GM21619 (cell line): Measurements from ENCODE around the gene SH3GL1.

ENCODE experiments used
- ATAC-seq: cut with Tn5 transposase; IDR thresholded peaks from one replicate; pipeline ENCODE4 v1.9.1; 2021; ENCODE audit not compliant: unreplicated experiment

The SH3GL1 gene

GRCh38 chr19:4432918-4433506 is 32.7 kb upstream of the SH3GL1 start:
- no peak for ATAC-seq

DNA sequence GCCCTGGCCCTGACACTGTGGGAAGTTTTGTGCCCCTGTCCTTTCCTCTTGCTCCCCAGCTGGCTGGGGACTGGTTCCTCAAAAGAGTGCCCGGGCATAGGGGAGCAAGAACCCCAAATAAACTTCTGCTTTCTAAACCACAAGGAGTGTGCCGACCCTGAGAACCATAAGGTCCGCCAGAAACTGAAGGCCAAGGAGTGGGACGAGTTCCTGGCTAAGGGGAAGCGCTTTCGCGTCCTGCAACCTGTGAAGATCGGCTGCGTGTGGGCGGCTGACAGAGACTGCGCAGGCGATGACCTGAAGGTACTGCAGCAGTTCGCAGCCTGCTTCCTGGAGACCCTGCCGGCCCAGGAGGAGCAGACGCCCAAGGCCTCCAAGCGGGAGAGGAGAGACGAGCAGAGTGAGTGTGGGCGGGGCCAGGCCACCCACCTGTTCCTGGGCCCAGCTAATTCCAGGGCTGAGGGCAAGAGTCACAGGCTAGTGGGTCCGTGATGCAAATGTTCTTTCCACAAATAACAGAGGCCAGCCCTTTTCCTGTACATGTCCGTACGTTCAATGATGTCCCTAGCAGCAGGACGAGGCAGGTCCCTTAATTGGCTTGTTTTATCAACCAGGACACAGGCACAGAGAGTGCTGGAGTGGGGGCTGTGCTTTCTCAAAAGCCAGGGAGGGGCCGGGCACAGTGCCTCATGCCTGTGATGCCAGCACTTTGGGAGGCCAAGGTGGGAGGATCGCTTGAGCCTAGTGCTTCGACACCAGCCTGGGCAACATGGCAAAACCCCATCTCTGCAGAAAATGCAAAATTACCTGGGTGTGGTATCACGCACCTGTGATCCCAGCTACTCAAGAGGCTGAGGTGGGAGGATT is 31.7 kb upstream of the SH3GL1 start:
- ATAC-seq = no peak

DNA sequence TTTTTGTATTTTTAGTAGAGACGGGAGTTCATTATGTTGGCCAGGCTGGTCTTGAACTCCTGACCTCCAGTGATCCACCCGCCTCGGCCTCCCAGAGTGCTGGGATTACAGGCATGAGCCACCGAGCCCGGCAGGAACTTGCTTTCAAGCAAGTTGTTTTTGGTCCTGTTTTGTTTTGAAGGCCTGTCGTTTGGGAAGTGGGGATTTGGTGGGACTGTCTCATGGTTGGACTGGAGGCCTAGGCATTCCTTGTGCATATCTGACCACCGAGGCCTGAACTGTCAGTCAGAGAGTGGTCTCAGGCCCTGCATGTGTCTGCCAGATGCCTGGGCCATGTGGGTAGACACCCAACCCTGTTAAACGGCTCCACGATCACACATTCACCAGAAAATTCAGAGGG is 30.9 kb upstream of the SH3GL1 start:
- no peak for ATAC-seq

- ATAC-seq = no peak
These were observed 30.4 kb upstream of the SH3GL1 start for GRCh38 chr19:4430760-4431159.

DNA sequence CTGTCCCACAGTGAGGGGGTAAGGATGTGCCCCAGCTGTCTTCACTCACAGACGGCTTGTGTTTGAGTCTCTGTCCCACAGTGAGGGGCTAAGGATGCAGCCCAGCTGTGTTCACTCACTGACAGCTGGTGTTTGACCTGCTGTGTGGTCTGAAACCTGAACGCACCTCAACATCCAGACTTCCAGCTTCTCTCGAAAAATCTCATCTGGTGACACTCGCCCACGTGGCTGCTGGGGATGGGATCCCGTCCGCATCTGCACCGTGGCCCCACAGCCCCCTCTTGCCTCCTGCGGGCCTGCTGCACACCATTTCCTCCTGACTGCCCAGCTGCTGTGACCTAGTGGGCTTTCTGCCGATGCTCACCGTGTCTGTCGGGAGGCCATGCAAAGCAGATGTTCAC is 29.4 kb upstream of the SH3GL1 start:
- no peak for ATAC-seq

GRCh38 chr19:4429256-4429655 is 28.9 kb upstream of the SH3GL1 start:
- ATAC-seq = no peak

GRCh38 chr19:4428326-4428975 is 28.1 kb upstream of the SH3GL1 start:
- no peak for ATAC-seq

- no peak for ATAC-seq
These were observed 25.2 kb upstream of the SH3GL1 start for GRCh38 chr19:4425537-4425936.

DNA sequence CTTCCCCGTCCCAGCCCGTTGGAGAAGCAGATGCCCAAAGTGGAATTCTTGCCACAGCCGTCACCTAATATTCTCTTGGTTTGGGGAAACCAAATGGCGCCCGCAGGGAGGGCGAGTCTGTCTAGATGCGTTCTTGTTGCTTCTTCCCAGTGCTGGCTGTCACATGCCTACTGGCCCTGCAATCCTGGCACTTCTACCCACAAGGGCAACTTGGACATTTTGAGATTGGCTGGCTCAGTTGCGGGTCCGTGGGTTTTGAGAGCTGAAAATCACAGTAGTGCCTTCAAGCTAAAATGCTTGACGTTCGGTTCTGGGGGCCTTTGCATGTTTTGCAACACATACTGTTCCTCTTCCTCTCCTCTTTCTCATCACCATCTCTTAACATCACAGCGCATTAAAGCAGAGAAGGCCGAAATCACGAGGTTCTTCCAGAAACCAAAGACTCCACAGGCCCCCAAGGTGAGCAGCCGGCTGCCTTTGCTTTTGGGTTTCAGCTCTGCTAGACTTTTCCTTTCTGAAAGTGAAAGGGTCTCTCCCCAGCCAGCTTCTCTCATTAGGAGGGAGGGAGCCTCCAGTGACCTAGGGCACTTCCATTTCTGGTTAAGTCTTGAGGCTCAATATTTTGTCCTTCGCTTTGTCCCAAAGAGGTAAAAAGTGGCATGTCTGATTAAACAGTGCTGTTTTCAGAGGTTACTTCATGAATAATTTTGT is 23.2 kb upstream of the SH3GL1 start:
- ATAC-seq = no peak

- no peak for ATAC-seq
These were observed 15.9 kb upstream of the SH3GL1 start for GRCh38 chr19:4416268-4416667.

GRCh38 chr19:4415352-4415751 is 15.0 kb upstream of the SH3GL1 start:
- ATAC-seq = no peak

GRCh38 chr19:4414800-4415321 is 14.5 kb upstream of the SH3GL1 start:
- no peak for ATAC-seq

DNA sequence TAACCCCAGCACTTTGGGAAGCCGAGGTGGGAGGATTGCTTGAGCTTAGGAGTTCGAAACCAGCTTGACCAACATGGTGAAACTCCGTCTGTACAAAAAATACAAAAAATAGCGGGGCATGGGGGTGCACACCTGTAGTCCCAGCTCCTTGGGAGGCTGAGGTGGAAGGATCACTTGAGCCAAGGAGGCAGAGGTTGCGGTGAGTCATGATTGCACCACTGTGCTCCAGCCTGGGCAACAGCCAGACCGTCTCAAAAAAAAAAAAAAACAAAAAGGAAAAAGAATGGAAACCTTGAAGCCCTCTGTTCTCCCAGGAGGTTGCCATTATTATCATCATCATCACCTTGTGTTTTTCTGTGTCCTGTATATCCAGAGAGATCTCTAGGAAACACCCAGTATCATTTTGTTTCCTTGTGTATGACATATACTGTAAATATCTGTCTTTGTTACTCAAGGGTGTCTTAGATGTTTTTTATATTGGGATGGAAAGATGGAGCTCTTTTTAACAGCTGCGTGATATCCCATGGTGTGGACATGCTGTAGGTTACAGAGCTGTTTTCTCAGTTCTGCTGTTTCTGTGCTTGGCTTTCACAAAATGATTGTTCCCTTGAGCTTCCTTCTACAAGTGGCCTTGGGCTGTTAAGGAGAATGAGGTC is 13.9 kb upstream of the SH3GL1 start:
- no peak for ATAC-seq

- ATAC-seq = no peak
These were observed 13.2 kb upstream of the SH3GL1 start for GRCh38 chr19:4413588-4413987.

DNA sequence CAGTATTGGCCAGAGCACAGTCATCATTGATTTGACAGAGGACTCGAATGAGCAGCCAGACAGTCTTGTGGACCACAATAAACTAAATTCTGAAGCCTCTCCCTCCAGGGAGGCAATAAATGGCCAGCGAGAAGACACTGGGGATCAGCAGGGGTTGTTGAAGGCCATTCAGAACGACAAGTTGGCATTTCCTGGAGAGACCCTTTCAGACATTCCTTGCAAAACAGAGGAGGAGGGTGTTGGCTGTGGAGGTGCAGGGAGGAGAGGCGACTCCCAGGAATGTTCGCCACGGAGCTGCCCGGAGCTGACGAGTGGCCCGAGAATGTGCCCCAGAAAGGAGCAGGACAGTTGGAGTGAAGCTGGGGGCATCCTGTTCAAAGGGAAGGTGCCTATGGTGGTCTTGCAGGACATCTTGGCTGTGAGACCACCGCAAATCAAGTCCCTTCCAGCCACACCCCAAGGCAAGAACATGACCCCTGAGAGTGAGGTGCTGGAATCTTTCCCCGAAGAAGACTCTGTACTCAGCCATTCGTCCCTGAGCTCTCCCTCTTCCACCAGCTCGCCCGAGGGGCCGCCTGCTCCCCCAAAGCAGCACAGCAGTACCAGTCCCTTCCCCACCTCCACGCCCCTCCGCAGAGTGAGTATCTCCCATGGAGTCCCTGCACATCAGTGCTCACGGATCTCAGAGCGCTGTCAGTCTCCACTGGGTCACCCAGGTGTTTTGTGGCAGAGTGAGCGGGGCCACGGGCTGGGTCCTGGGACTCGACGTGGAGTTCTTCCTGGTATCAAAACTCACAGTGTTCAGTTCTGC is 9.0 kb upstream of the SH3GL1 start:
- ATAC-seq = no peak

GRCh38 chr19:4406626-4407025 is 6.3 kb upstream of the SH3GL1 start:
- ATAC-seq = no peak

- ATAC-seq = no peak
These were observed 5.6 kb upstream of the SH3GL1 start for GRCh38 chr19:4405977-4406376.

DNA sequence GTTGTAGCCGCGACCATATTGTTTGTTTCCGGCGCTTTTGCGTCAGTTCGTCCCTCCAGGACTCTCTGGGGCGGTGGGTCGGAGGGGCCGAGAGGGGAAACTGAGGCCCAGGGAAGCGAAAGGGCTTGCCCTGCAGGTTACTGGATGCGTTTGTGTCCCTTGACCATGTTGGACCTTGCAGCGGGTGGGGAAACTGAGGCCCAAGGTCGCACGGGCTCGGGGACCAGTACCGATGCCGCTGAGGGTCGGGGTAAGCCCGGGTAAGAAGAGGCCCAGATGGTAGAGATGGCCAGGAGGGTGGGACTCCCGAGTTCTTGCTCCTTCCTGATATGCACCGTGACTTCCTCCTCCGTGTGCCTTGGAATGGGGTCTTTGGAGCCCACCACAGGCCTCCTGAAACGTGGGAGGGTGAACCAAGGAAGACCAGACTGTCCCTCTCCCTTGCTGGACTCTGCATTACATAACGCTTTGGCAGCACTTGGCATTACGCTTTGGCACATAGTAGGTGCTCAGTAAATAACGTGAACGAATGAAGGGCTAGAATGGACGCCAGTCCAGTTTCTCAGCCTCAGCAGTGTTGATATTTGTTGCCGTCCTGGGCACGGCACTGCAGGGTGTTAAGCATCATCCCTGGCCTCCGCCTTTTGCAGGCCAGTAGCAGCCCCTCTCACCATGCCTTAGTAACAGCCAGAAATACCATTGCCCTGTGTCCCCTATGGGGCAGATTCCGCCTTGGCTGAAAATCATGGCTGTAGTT is 2.8 kb upstream of the SH3GL1 start:
- ATAC-seq = no peak
